HEK293 (cell line): Measurements from ENCODE around the gene SCN7A.
"Not testable (repeated sequence)": the region's sequence is repeated elsewhere in the genome, so short reads cannot be mapped to it uniquely, and the experiment has no call there.

Source experiments
- CTCF ChIA-PET: fragments of 350-600 bp; formaldehyde crosslinking; extraction: SDS; loops from one replicate; lab custom pipeline; 2021; ENCODE audit warnings: antibody characterized with exemption; lab: Yijun Ruan, JAX
- POLR2A ChIA-PET: fragments of 300-600 bp; formaldehyde crosslinking; extraction: SDS; loops from one replicate; lab custom pipeline; 2020; ENCODE audit warnings: antibody characterized with exemption, inconsistent platforms; lab: Yijun Ruan, JAX
- H3K27ac ChIP-seq: fragments of 200-500 bp; sonication (Bioruptor generic); 2 replicates; pipeline ENCODE4 v1.5.1; 2014; ENCODE audit warnings: low read depth, low read length, control low read depth, inconsistent platforms; ENCODE audit errors: extremely low read depth
- H3K36me3 ChIP-seq, 2 experiments: fragments of 200-500 bp in 1 of 2; sonication (Bioruptor generic) in 1 of 2; 1 replicate in 1 of 2; 2 replicates in 1 of 2; pipeline ENCODE4 v1.5.1; 2014 to 2017; ENCODE audit warnings: inconsistent platforms in 2 of 2, low read length in 2 of 2; ENCODE audit not compliant: control insufficient read depth in 2 of 2, insufficient read depth in 1 of 2
- H3K4me1 ChIP-seq: fragments of 200-500 bp; sonication (Bioruptor generic); 2 replicates; pipeline ENCODE4 v1.5.1; 2014; ENCODE audit warnings: mild to moderate bottlenecking, low read length, inconsistent platforms; ENCODE audit not compliant: control insufficient read depth, insufficient read depth
- H3K4me3 ChIP-seq: 2 replicates; pipeline ENCODE4 v1.5.1; 2011; ENCODE audit warnings: low read depth, mild to moderate bottlenecking, control low read depth, low read length, moderate library complexity
- H3K9me3 ChIP-seq: fragments of 200-500 bp; sonication (Bioruptor generic); 2 replicates; pipeline ENCODE4 v1.5.1; 2014; ENCODE audit warnings: low read depth, low read length, inconsistent platforms; ENCODE audit not compliant: control insufficient read depth, insufficient read depth
- HOXA7 ChIP-seq: sonication (generic); formaldehyde crosslinking; IDR thresholded peaks from 2 replicates; pipeline ENCODE4 v1.8.1; 2022; ENCODE audit warnings: missing genetic modification reagents, borderline replicate concordance
- SETDB1 ChIP-seq: IDR thresholded peaks from one replicate; pipeline ENCODE4 v1.6.1; 2017; ENCODE audit warnings: mild to moderate bottlenecking, low read length, moderate library complexity, mixed read lengths; ENCODE audit not compliant: insufficient read length
- ZBTB8A ChIP-seq: fragments of 450-650 bp; formaldehyde crosslinking; IDR thresholded peaks from 2 replicates; pipeline ENCODE4 v1.5.1; 2016; ENCODE audit warnings: missing biosample characterization, missing genetic modification characterization
- ZNF138 ChIP-seq: fragments of 450-650 bp; formaldehyde crosslinking; IDR thresholded peaks from 2 replicates; pipeline ENCODE4 v1.5.1; 2016; ENCODE audit warnings: missing biosample characterization, missing genetic modification characterization, borderline replicate concordance
- ZNF146 ChIP-seq: fragments of 450-650 bp; formaldehyde crosslinking; IDR thresholded peaks from 2 replicates; pipeline ENCODE4 v1.5.1; 2016; ENCODE audit warnings: missing biosample characterization, missing genetic modification characterization
- ZNF169 ChIP-seq: fragments of 450-650 bp; formaldehyde crosslinking; IDR thresholded peaks from 2 replicates; pipeline ENCODE4 v1.5.1; 2016; ENCODE audit warnings: missing biosample characterization, missing genetic modification characterization
- ZNF211 ChIP-seq: fragments of 450-650 bp; formaldehyde crosslinking; IDR thresholded peaks from 2 replicates; pipeline ENCODE4 v1.5.1; 2016; ENCODE audit warnings: low read depth, missing biosample characterization, missing genetic modification characterization
- ZNF223 ChIP-seq: fragments of 450-650 bp; formaldehyde crosslinking; IDR thresholded peaks from 2 replicates; pipeline ENCODE4 v1.5.1; 2016; ENCODE audit warnings: missing biosample characterization, missing genetic modification characterization
- ZNF292 ChIP-seq: fragments of 450-650 bp; formaldehyde crosslinking; IDR thresholded peaks from 2 replicates; pipeline ENCODE4 v1.5.1; 2016; ENCODE audit warnings: low read depth, missing biosample characterization, missing genetic modification characterization, borderline replicate concordance
- ZNF324 ChIP-seq: fragments of 450-650 bp; formaldehyde crosslinking; IDR thresholded peaks from 2 replicates; pipeline ENCODE4 v1.5.1; 2016; ENCODE audit warnings: missing biosample characterization, missing genetic modification characterization
- ZNF366 ChIP-seq: fragments of 450-650 bp; formaldehyde crosslinking; conservative IDR thresholded peaks from 2 replicates; pipeline ENCODE4 v1.5.1; 2016; ENCODE audit warnings: missing biosample characterization, missing genetic modification characterization
- ZNF394 ChIP-seq: fragments of 450-650 bp; formaldehyde crosslinking; IDR thresholded peaks from 2 replicates; pipeline ENCODE4 v1.5.1; 2016; ENCODE audit warnings: missing biosample characterization, missing genetic modification characterization, mild to moderate bottlenecking, moderate library complexity, borderline replicate concordance
- ZNF514 ChIP-seq: fragments of 450-650 bp; formaldehyde crosslinking; IDR thresholded peaks from 2 replicates; pipeline ENCODE4 v1.5.1; 2016; ENCODE audit warnings: missing biosample characterization, missing genetic modification characterization
- ZNF549 ChIP-seq: fragments of 450-650 bp; IDR thresholded peaks from 2 replicates; pipeline ENCODE4 v1.5.1; 2018; ENCODE audit warnings: missing biosample characterization, missing genetic modification characterization, mild to moderate bottlenecking, inconsistent platforms, moderate library complexity
- ZNF561 ChIP-seq: fragments of 450-650 bp; IDR thresholded peaks from 2 replicates; pipeline ENCODE4 v1.5.1; 2018; ENCODE audit warnings: missing biosample characterization, missing genetic modification characterization, borderline replicate concordance
- ZNF660 ChIP-seq: fragments of 450-650 bp; IDR thresholded peaks from 2 replicates; pipeline ENCODE4 v1.5.1; 2018; ENCODE audit warnings: missing biosample characterization, mild to moderate bottlenecking, missing genetic modification characterization
- ZNF670 ChIP-seq: fragments of 450-650 bp; formaldehyde crosslinking; IDR thresholded peaks from 2 replicates; pipeline ENCODE4 v1.5.1; 2016; ENCODE audit warnings: missing biosample characterization, missing genetic modification characterization, low read depth
- ZNF776 ChIP-seq: fragments of 450-650 bp; formaldehyde crosslinking; IDR thresholded peaks from 2 replicates; pipeline ENCODE4 v1.5.0; 2017; ENCODE audit warnings: missing biosample characterization, missing genetic modification characterization, borderline replicate concordance
- ZNF837 ChIP-seq: fragments of 450-650 bp; formaldehyde crosslinking; IDR thresholded peaks from 2 replicates; pipeline ENCODE4 v1.5.1; 2016; ENCODE audit warnings: missing biosample characterization, missing genetic modification characterization
- ZSCAN16 ChIP-seq: fragments of 450-650 bp; formaldehyde crosslinking; IDR thresholded peaks from 2 replicates; pipeline ENCODE4 v1.5.1; 2016; ENCODE audit warnings: missing biosample characterization, missing genetic modification characterization
- TF ChIP-seq, protein P1 (sequence below): fragments of 450-650 bp; formaldehyde crosslinking; IDR thresholded peaks from 2 replicates; pipeline ENCODE4 v1.5.1; 2016; ENCODE audit warnings: missing biosample characterization, missing genetic modification characterization
- TF ChIP-seq, protein P2 (sequence below): fragments of 450-650 bp; IDR thresholded peaks from 2 replicates; pipeline ENCODE4 v1.5.1; 2018; ENCODE audit warnings: missing biosample characterization, mild to moderate bottlenecking, missing genetic modification characterization
- TF ChIP-seq, protein P3 (sequence below): fragments of 450-650 bp; formaldehyde crosslinking; IDR thresholded peaks from 2 replicates; pipeline ENCODE4 v1.5.1; 2017; ENCODE audit warnings: missing biosample characterization, missing genetic modification characterization
- TF ChIP-seq, protein P4 (sequence below): fragments of 450-650 bp; formaldehyde crosslinking; IDR thresholded peaks from 2 replicates; pipeline ENCODE4 v1.5.1; 2016; ENCODE audit warnings: missing biosample characterization, missing genetic modification characterization

SCN7A gene

DNA sequence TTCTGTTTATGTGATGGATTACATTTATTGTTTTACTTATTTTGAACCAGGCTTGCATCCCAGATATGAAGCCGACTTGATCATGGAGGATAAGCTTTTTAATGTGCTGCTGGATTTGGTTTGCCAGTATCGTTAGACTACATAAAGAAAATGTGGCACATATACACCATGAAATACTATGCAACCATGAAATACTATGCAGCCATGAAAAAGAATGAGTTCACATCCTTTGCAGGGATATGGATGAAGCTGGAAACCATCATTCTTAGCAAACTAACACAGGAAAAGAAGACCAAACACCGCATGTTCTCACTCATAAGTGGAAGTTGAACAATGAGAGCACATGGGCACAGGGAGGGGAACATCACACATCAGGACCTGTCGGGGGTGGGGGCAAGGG is 38.2 kb downstream of the SCN7A start:
- TF ChIP-seq ZNF146 (tag by site-specific recombination): peak; percentile 75; the same call in 1 of the 2 replicates
- CTCF ChIA-PET, H3K9me3 ChIP-seq, H3K27ac ChIP-seq, H3K4me1 ChIP-seq, H3K36me3 ChIP-seq, H3K4me3 ChIP-seq, POLR2A ChIA-PET: not testable (repeated sequence)

DNA sequence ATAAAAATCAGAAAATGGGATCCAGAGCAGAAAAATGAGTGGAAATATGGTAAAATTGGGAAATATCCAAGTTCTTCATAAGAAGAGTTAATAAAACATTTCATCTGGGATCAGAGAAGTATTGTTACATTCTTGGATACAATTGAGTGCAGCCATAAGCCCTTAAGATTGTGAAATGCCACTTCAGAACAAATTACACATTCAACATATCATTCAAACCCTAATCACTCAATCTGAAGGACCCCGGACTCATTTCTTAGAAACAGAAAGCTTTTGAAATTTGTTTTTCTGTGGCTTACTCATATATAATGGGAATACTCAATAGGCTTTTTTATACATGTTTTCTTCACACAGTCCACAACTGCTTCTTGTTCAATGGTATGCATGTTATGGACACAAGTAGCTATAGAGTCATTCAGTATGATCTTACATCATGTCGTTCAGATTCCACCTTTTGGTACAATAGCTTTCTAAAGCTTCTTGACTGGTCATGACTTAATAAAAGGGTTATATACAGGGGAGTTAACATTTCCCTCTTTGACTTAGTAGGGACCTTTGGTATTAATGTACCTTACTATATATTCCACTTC is 39.9 kb downstream of the SCN7A start:
- TF ChIP-seq ZNF549 (tag by site-specific recombination) (no peak), ZNF169 (tag by site-specific recombination) (no peak), ZNF146 (tag by site-specific recombination) (no peak), ZNF366 (tag by site-specific recombination) (no peak), ZNF324 (tag by site-specific recombination) (no peak), ZBTB8A (tag by site-specific recombination) (no peak), ZNF670 (tag by site-specific recombination) (no peak), HOXA7 (CRISPR knock-in tag) (no peak), ZNF776 (no peak), ZNF292 (tag by site-specific recombination) (no peak), SETDB1 (no peak), ZNF660 (no peak), ZNF138 (tag by site-specific recombination) (no peak), ZNF211 (tag by site-specific recombination) (no peak)
- TF ChIP-seq, protein P1, sequence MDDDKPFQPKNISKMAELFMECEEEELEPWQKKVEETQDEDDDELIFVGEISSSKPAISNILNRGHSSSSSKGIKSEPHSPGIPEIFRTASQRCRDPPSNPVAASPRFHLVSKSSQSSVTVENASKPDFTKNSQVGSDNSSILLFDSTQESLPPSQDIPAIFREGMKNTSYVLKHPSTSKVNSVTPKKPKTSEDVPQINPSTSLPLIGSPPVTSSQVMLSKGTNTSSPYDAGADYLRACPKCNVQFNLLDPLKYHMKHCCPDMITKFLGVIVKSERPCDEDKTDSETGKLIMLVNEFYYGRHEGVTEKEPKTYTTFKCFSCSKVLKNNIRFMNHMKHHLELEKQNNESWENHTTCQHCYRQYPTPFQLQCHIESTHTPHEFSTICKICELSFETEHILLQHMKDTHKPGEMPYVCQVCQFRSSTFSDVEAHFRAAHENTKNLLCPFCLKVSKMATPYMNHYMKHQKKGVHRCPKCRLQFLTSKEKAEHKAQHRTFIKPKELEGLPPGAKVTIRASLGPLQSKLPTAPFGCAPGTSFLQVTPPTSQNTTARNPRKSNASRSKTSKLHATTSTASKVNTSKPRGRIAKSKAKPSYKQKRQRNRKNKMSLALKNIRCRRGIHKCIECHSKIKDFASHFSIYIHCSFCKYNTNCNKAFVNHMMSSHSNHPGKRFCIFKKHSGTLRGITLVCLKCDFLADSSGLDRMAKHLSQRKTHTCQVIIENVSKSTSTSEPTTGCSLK (tag by site-specific recombination): no peak
- TF ChIP-seq, protein P2, sequence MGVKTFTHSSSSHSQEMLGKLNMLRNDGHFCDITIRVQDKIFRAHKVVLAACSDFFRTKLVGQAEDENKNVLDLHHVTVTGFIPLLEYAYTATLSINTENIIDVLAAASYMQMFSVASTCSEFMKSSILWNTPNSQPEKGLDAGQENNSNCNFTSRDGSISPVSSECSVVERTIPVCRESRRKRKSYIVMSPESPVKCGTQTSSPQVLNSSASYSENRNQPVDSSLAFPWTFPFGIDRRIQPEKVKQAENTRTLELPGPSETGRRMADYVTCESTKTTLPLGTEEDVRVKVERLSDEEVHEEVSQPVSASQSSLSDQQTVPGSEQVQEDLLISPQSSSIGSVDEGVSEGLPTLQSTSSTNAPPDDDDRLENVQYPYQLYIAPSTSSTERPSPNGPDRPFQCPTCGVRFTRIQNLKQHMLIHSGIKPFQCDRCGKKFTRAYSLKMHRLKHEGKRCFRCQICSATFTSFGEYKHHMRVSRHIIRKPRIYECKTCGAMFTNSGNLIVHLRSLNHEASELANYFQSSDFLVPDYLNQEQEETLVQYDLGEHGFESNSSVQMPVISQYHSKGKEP (tag by site-specific recombination): no peak
- H3K9me3 ChIP-seq: no peaks in the 10 kb centered on the region
- CTCF ChIA-PET: no interaction called here
- no peak overlapping the region for H3K27ac ChIP-seq
- no peak overlapping the region for H3K4me3 ChIP-seq
- POLR2A ChIA-PET: no interaction called here
- no peaks in the 10 kb centered on the region for H3K36me3 ChIP-seq
- H3K4me1 ChIP-seq: no peaks in the 10 kb centered on the region

DNA sequence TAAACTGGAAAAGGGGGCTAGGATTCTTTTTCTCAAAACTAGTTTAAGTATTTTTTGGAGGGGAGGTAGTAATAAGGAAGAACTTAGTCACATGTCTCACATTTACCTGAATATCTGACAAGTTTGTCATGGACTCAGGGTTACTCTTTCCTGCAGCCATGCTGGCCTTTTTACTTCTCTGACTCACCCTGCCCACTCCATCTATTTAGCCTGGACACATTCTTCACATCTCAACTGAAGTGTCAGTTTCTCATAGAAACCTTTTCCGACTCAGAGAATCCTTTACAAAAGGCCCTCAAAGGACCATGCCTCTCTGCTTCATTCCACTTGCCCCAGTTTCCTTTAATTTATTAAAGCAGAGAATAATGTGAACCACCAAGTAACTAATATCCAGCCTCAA is 42.6 kb downstream of the SCN7A start:
- Histone ChIP-seq H3K36me3 (no peaks in the 10 kb centered on the region), H3K9me3 (no peaks in the 10 kb centered on the region), H3K4me3 (no peak overlapping the region), H3K4me1 (no peaks in the 10 kb centered on the region), H3K27ac (no peak overlapping the region)
- CTCF ChIA-PET: no interaction called here
- TF ChIP-seq ZSCAN16: no peak
- no peak for TF ChIP-seq ZNF223 (tag by site-specific recombination)
- TF ChIP-seq, protein P3, sequence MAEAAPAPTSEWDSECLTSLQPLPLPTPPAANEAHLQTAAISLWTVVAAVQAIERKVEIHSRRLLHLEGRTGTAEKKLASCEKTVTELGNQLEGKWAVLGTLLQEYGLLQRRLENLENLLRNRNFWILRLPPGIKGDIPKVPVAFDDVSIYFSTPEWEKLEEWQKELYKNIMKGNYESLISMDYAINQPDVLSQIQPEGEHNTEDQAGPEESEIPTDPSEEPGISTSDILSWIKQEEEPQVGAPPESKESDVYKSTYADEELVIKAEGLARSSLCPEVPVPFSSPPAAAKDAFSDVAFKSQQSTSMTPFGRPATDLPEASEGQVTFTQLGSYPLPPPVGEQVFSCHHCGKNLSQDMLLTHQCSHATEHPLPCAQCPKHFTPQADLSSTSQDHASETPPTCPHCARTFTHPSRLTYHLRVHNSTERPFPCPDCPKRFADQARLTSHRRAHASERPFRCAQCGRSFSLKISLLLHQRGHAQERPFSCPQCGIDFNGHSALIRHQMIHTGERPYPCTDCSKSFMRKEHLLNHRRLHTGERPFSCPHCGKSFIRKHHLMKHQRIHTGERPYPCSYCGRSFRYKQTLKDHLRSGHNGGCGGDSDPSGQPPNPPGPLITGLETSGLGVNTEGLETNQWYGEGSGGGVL (tag by site-specific recombination): no peak
- TF ChIP-seq, protein P4, sequence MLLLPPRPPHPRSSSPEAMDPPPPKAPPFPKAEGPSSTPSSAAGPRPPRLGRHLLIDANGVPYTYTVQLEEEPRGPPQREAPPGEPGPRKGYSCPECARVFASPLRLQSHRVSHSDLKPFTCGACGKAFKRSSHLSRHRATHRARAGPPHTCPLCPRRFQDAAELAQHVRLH (tag by site-specific recombination): no peak
- no peak for TF ChIP-seq ZNF670 (tag by site-specific recombination)
- TF ChIP-seq ZNF514 (tag by site-specific recombination): no peak
- TF ChIP-seq ZNF394 (tag by site-specific recombination): no peak
- no peak for TF ChIP-seq ZNF561
- TF ChIP-seq ZNF837 (tag by site-specific recombination): no peak
- TF ChIP-seq, all 188 proteins: peak for 0
- POLR2A ChIA-PET: no interaction called here
